Astrocyte of the cerebellum (primary cell): ENCODE data around the gene BHLHE40.
"Not testable (repeated sequence)": the region's sequence is repeated elsewhere in the genome, so short reads cannot be mapped to it uniquely, and the experiment has no call there.

Source experiments
- DNase-seq: peaks from one replicate; pipeline ENCODE4 v3.0.0-alpha.2; 2011; ENCODE audit warnings: low read depth
- H3K4me3 ChIP-seq: 2 replicates; pipeline ENCODE4 v1.5.1; 2011; ENCODE audit warnings: mild to moderate bottlenecking, low read depth, low read length, moderate library complexity
- CTCF ChIP-seq: IDR thresholded peaks from 2 replicates; pipeline ENCODE4 v1.5.1; 2012; ENCODE audit warnings: low read length, low read depth, moderate library complexity, mild to moderate bottlenecking; ENCODE audit errors: missing control alignments
- in situ Hi-C: cut with HindIII; loops from 2 replicates; pipeline ENCODE4 v1.10.0; 2017; ENCODE audit warnings: low sequenced_read_pairs

BHLHE40 gene

GRCh38 chr3:4956738-4957137 lies 22.5 kb upstream of the BHLHE40 start:
- DNase-seq: no peak
- in situ Hi-C loops: no loop called here
- TF ChIP-seq CTCF: no peak
- no peak overlapping the region for H3K4me3 ChIP-seq

- no peak overlapping the region for H3K4me3 ChIP-seq
- TF ChIP-seq CTCF: no peak
- in situ Hi-C loops: no loop called here
- no peak for DNase-seq
These were observed 21.3 kb upstream of the BHLHE40 start for GRCh38 chr3:4957978-4958377.

- no peak for TF ChIP-seq CTCF
- DNase-seq: no peak
- H3K4me3 ChIP-seq: no peak overlapping the region
- in situ Hi-C loops: no loop called here
These were observed 20.1 kb upstream of the BHLHE40 start for GRCh38 chr3:4959180-4959579.

- H3K4me3 ChIP-seq, DNase-seq, in situ Hi-C loops: not testable (repeated sequence)
These were observed 17.4 kb upstream of the BHLHE40 start for GRCh38 chr3:4961865-4962264.

- in situ Hi-C loops: no loop called here
- DNase-seq: no peak
- no peak overlapping the region for H3K4me3 ChIP-seq
- no peak for TF ChIP-seq CTCF
These were observed 15.3 kb upstream of the BHLHE40 start for GRCh38 chr3:4963669-4964570.

GRCh38 chr3:4966006-4966405 lies 13.2 kb upstream of the BHLHE40 start:
- in situ Hi-C loops, DNase-seq, H3K4me3 ChIP-seq: not testable (repeated sequence)

GRCh38 chr3:4967683-4968082 lies 11.6 kb upstream of the BHLHE40 start:
- in situ Hi-C loops, DNase-seq, H3K4me3 ChIP-seq: not testable (repeated sequence)

GRCh38 chr3:4971437-4971836 lies 7.8 kb upstream of the BHLHE40 start:
- DNase-seq, H3K4me3 ChIP-seq, in situ Hi-C loops: not testable (repeated sequence)

GRCh38 chr3:4971838-4972237 lies 7.4 kb upstream of the BHLHE40 start:
- no peak overlapping the region for H3K4me3 ChIP-seq
- in situ Hi-C loops: no loop called here

More at GRCh38 chr3:4971838-4972237, 7.4 kb upstream of the BHLHE40 start:
- no peak for TF ChIP-seq CTCF
- DNase-seq: no peak
